DND-41 (cell line): ENCODE data around the gene SYT9.

ENCODE experiments used
- EZH2 ChIP-seq: IDR thresholded peaks from 3 replicates; pipeline ENCODE4 v1.6.1; 2012; ENCODE audit warnings: borderline replicate concordance, low read depth, mild to moderate bottlenecking, moderate library complexity, low read length, inconsistent platforms; ENCODE audit not compliant: severe bottlenecking
- TF ChIP-seq, protein P1 (sequence below): IDR thresholded peaks from 2 replicates; pipeline ENCODE4 v1.5.1; 2012; ENCODE audit warnings: borderline replicate concordance, low read length, moderate library complexity, mild to moderate bottlenecking; ENCODE audit not compliant: poor library complexity, severe bottlenecking; ENCODE audit errors: extremely low read depth

DNA sequence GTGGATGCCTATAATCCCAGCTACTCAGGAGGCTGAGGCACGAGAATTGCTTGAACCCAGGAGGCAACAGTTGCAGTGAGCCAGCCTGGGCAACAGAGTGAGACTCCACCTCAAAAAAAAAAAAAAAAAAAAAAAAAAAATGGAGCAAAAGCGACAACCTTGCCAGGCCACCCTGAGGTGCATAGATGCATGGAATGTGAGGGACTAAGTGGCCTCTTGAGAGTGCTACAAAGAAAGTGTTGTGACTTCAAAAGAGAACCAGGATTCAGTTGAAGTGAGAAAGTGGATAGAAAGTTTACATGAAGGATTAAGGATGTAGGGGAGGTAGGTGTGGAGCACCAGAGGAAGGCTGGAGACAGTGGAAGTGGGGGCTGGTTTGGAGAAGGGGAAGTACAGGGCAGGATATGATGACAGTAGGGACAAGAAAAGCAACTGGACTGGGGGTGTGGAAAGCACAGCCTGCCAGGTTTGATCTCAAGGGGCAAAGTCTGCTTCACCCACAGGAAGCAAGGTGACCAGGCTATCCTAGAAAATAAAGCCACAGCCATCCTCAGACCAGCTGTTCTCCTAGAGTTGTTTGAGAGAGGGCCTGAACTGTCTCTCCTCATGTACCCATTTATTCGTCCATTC lies 197.6 kb downstream of the SYT9 start:
- TF ChIP-seq, protein P1, sequence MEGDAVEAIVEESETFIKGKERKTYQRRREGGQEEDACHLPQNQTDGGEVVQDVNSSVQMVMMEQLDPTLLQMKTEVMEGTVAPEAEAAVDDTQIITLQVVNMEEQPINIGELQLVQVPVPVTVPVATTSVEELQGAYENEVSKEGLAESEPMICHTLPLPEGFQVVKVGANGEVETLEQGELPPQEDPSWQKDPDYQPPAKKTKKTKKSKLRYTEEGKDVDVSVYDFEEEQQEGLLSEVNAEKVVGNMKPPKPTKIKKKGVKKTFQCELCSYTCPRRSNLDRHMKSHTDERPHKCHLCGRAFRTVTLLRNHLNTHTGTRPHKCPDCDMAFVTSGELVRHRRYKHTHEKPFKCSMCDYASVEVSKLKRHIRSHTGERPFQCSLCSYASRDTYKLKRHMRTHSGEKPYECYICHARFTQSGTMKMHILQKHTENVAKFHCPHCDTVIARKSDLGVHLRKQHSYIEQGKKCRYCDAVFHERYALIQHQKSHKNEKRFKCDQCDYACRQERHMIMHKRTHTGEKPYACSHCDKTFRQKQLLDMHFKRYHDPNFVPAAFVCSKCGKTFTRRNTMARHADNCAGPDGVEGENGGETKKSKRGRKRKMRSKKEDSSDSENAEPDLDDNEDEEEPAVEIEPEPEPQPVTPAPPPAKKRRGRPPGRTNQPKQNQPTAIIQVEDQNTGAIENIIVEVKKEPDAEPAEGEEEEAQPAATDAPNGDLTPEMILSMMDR: no peak
- TF ChIP-seq EZH2: no peak
